Gastrocnemius medialis (tissue), 4 donors: ENCODE measurements around the gene RUFY3. TPM values are rescaled to one million over a fixed set of nuclear protein-coding genes. Genes with fewer than 3 reads are reported as not detected.

Experiments
- ATAC-seq, 2 donors: fragments of 150-250 bp; one replicate each; pipeline ENCODE4 v1.9.1; 2016
- DNase-seq, 2 donors: peaks; one replicate each; pipeline ENCODE4 v3.0.0-alpha.2; 2019
- H3K27ac ChIP-seq, 4 donors: fragments of 200-600 bp; sonication (generic); 1 replicate in 1 of 4; 2 replicates in 3 of 4; pipeline ENCODE4 v1.5.1; 2016 to 2018; ENCODE audit warnings: mild to moderate bottlenecking in 2 of 4, moderate library complexity in 1 of 4
- H3K27me3 ChIP-seq, 3 donors: fragments of 200-600 bp; sonication (generic) in 2 of 3; 1 replicate in 1 of 3; 2 replicates in 2 of 3; pipeline versions ENCODE4 v1.5.1 to v1.6.0; 2016 to 2019; ENCODE audit warnings: mild to moderate bottlenecking in 1 of 3, moderate library complexity in 1 of 3
- H3K36me3 ChIP-seq, 2 donors: fragments of 200-600 bp; sonication (generic) in 1 of 2; one replicate each; pipeline ENCODE4 v1.5.1; 2017 to 2018
- H3K4me1 ChIP-seq, 2 donors: fragments of 200-600 bp; sonication (generic) in 1 of 2; one replicate each; pipeline ENCODE4 v1.5.1; 2016 to 2017; ENCODE audit warnings: mild to moderate bottlenecking in 2 of 2
- H3K4me3 ChIP-seq, 4 donors: fragments of 200-600 bp; sonication (generic) in 3 of 4; 1 replicate in 1 of 4; 2 replicates in 3 of 4; pipeline ENCODE4 v1.5.1; 2016 to 2019; ENCODE audit warnings: mild to moderate bottlenecking in 2 of 4
- H3K9me3 ChIP-seq, 3 donors: fragments of 200-600 bp; sonication (generic) in 2 of 3; 1 replicate in 1 of 3; 2 replicates in 2 of 3; pipeline ENCODE4 v1.5.1; 2016 to 2019
- POLR2A ChIP-seq, 2 donors: fragments of 450-650 bp; IDR thresholded peaks; one replicate each; pipeline ENCODE4 v1.6.1; 2017; ENCODE audit warnings: antibody characterized with exemption in 2 of 2, mild to moderate bottlenecking in 2 of 2, moderate library complexity in 2 of 2
- in situ Hi-C, 4 donors: fragments of 200-750 bp; cut with MboI; loops; one replicate each; pipeline versions ENCODE4 v1.15.0 to v1.8.0; 2017; ENCODE audit warnings: low sequenced_read_pairs in 4 of 4
- intact Hi-C: fragments of 100-400 bp; cut with DNase I; formaldehyde crosslinking; loops from one replicate; pipeline ENCODE4 v1.15.1; 2023; ENCODE audit warnings: low total_unique reads
- total RNA-seq, 4 donors: library from RNA; depleted of rRNA; stranded (reverse); fragments of >200 nt; gene quantifications; one replicate each; pipeline versions ENCODE4 v1.1.0 to v1.2.3, GENCODE V29; 2016
- TF ChIP-seq, protein P1 (sequence below), 5 experiments: fragments of 450-650 bp in 3 of 5; fragments of 200-600 bp in 2 of 5; sonication (generic) in 2 of 5; IDR thresholded peaks in 4 of 5; conservative IDR thresholded peaks in 1 of 5; 1 replicate in 4 of 5; 2 replicates in 1 of 5; pipeline ENCODE4 v1.5.1; 2016 to 2019; ENCODE audit warnings: antibody characterized with exemption in 5 of 5, mild to moderate bottlenecking in 3 of 5, moderate library complexity in 3 of 5

RUFY3 gene
- total RNA-seq, 4 donors from 2014 or later, result 30.9 to 41.8 (median 37.2) TPM

DNA sequence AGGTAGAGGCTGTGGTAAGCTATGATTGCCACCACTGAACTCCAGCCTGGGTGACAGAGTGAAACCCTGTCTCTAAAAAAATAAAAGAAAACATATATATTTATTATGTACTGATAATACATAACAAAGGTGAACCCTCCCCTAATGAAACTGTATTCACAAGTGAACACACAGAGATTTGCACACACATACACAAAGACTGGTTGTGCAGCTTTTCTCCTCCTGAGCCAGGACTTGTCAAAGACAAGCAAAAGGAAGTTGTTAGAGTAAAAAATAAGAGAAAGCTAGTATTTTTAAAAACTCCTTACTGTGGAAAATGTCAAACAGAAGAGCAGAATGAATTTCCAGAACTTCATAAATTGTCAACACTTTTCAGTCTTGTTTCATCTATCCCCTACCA lies 119.4 kb downstream of the RUFY3 start:
- Histone ChIP-seq H3K27ac (no peak overlapping the region), H3K36me3 (no peaks in the 10 kb centered on the region), H3K4me1 (peaks cover 15 to 23% of the 10 kb centered on the region in 2 donors), H3K27me3 (no peaks in the 10 kb centered on the region), H3K9me3 (no peaks in the 10 kb centered on the region), H3K4me3 (no peak overlapping the region)
- intact Hi-C loops, result loop anchor here (2.0 kb wide), 1 partner anchor 152 kb away; the partner anchor contains the start of gene DCK
- ATAC-seq (no peak), DNase-seq (no peak)
- in situ Hi-C loops, result no loop called here
- no peak for TF ChIP-seq POLR2A (IDR thresholded peaks at IDR 0.05)
- TF ChIP-seq, protein P1, sequence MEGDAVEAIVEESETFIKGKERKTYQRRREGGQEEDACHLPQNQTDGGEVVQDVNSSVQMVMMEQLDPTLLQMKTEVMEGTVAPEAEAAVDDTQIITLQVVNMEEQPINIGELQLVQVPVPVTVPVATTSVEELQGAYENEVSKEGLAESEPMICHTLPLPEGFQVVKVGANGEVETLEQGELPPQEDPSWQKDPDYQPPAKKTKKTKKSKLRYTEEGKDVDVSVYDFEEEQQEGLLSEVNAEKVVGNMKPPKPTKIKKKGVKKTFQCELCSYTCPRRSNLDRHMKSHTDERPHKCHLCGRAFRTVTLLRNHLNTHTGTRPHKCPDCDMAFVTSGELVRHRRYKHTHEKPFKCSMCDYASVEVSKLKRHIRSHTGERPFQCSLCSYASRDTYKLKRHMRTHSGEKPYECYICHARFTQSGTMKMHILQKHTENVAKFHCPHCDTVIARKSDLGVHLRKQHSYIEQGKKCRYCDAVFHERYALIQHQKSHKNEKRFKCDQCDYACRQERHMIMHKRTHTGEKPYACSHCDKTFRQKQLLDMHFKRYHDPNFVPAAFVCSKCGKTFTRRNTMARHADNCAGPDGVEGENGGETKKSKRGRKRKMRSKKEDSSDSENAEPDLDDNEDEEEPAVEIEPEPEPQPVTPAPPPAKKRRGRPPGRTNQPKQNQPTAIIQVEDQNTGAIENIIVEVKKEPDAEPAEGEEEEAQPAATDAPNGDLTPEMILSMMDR (IDR thresholded peaks at IDR 0.05 in 4 of 5, conservative IDR thresholded peaks at IDR 0.05 in 1 of 5), result no peak

DNA sequence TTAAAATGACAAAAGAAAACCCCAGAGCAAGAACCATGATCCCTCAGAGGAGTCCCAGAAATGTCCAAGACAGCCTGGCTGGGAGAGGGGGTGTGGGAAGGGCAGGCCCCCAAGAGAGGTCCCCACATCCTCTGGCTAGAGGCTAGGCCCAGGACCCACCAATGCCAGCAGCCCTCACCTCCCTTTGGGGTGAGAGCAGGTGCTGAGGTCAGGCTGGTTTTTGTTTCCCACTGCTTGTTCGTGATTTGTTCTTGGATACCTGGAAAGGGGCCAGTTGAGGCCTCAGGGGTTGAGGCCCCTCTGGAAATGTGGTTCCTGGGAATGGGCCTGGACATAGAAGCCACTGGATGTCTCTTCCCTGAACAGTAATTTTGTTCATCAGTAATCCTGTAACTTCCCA lies 120.2 kb downstream of the RUFY3 start:
- ATAC-seq (no peak), DNase-seq (no peak)
- no peaks in the 10 kb centered on the region for H3K36me3 ChIP-seq
- no peak overlapping the region for H3K4me3 ChIP-seq
- in situ Hi-C loops, result no loop called here
- H3K27me3 ChIP-seq, result no peaks in the 10 kb centered on the region
- H3K4me1 ChIP-seq, result peaks cover 9 to 15% of the 10 kb centered on the region in 2 donors
- no peak overlapping the region for H3K27ac ChIP-seq
- TF ChIP-seq, protein P1 (IDR thresholded peaks at IDR 0.05 in 4 of 5, conservative IDR thresholded peaks at IDR 0.05 in 1 of 5), result no peak
- no peak for TF ChIP-seq POLR2A (IDR thresholded peaks at IDR 0.05)
- intact Hi-C loops, result loop anchor here (2.0 kb wide), 1 partner anchor 151 kb away; the partner anchor contains the start of gene DCK
- H3K9me3 ChIP-seq, result no peaks in the 10 kb centered on the region

DNA sequence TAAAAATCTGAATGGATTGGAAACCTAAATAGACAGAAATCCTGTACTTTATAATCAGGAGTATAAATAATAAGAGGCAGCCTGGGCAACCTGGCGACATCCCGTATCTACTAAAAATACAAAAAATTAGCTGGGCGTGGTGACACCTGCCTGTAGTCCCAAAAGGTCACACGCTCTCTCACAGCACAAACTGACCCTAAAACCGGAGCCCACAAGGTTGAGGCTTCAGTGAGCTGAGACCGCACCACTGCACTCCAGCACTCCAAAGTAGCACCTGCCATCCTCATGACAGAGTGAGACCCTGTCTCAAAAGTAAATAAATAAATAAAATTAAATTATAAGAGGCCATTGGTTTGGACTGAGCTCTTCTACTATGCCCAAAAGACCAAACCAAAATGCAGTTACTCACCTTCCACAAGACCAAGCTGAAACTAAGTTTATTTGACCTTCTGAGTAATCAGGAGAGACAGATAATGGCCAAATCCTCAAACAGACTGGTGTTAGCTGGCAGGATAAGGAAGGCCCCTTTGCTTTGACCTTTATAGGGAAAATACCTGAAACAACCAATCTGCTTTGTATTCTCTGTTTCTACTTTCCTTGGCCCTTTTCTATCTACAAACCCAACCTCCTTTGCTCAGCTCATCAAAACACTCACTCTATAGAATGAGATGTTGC lies 121.1 kb downstream of the RUFY3 start:
- Histone ChIP-seq H3K36me3 (no peaks in the 10 kb centered on the region), H3K9me3 (no peaks in the 10 kb centered on the region), H3K4me1 (peaks cover 5 to 7% of the 10 kb centered on the region in 2 donors), H3K4me3 (no peak overlapping the region), H3K27me3 (no peaks in the 10 kb centered on the region), H3K27ac (no peak overlapping the region)
- intact Hi-C loops (no loop called here), in situ Hi-C loops (no loop called here)
- DNase-seq (no peak), ATAC-seq (no peak)
- no peak for TF ChIP-seq POLR2A (IDR thresholded peaks at IDR 0.05)
- TF ChIP-seq, protein P1 (IDR thresholded peaks at IDR 0.05 in 4 of 5, conservative IDR thresholded peaks at IDR 0.05 in 1 of 5), result no peak

DNA sequence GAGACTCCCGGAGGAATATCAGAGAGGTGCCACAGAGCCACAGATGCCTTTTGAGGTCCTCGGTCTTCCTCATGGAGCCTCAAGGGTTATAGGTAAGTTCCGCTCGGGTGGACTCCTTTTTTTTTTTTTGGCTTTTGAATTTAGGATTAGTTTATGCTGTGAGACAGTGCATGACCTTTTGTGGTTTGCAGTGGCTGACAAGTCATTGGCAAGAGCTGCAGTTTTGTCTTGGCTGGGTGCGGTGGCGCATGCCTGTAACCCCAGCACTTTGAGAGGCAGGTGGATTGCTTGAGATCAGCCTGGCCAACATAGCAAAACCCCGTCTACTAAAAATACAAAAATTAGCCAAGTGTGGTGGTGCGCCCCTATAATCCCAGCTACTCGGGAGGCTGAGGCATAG lies 122.4 kb downstream of the RUFY3 start:
- Histone ChIP-seq H3K9me3 (no peaks in the 10 kb centered on the region), H3K4me3 (no peak overlapping the region), H3K27me3 (no peaks in the 10 kb centered on the region), H3K4me1 (no peaks in the 10 kb centered on the region), H3K27ac (no peak overlapping the region), H3K36me3 (no peaks in the 10 kb centered on the region)
- no peak for TF ChIP-seq POLR2A (IDR thresholded peaks at IDR 0.05)
- TF ChIP-seq, protein P1 (IDR thresholded peaks at IDR 0.05 in 4 of 5, conservative IDR thresholded peaks at IDR 0.05 in 1 of 5), result no peak
- intact Hi-C loops, result no loop called here
- in situ Hi-C loops, result no loop called here
- ATAC-seq (no peak), DNase-seq (no peak)
